Neural progenitor cell (in vitro differentiated cells): ENCODE measurements around the gene CSHL1. TPM values are rescaled to one million over a fixed set of nuclear protein-coding genes. Genes with fewer than 3 reads are reported as not detected.

Experiments used
- DNase-seq: peaks from one replicate; pipeline ENCODE4 v3.0.0-alpha.2; 2016; ENCODE audit warnings: low spot score
- H2AFZ ChIP-seq: fragments of 200-600 bp; sonication (generic); replicated peaks from 2 replicates; pipeline ENCODE4 v1.6.1; 2016; ENCODE audit warnings: antibody characterized with exemption
- H3F3A ChIP-seq: fragments of 200-600 bp; sonication (generic); 2 replicates; pipeline ENCODE4 v1.6.1; 2016; ENCODE audit warnings: antibody characterized with exemption, low read depth
- H3K27ac ChIP-seq: fragments of 200-600 bp; sonication (generic); 2 replicates; pipeline ENCODE4 v1.5.1; 2016; ENCODE audit warnings: mild to moderate bottlenecking
- H3K27me3 ChIP-seq: fragments of 200-600 bp; sonication (generic); 2 replicates; pipeline ENCODE4 v1.6.1; 2016; ENCODE audit warnings: mild to moderate bottlenecking, moderate library complexity
- H3K36me3 ChIP-seq: fragments of 200-600 bp; sonication (generic); 2 replicates; pipeline ENCODE4 v1.5.1; 2016
- H3K4me1 ChIP-seq: fragments of 200-600 bp; sonication (generic); 2 replicates; pipeline ENCODE4 v1.6.1; 2016; ENCODE audit warnings: mixed run types
- H3K4me2 ChIP-seq: fragments of 200-600 bp; sonication (generic); 2 replicates; pipeline ENCODE4 v1.6.1; 2016
- H3K4me3 ChIP-seq: fragments of 200-600 bp; sonication (generic); 2 replicates; pipeline ENCODE4 v1.5.1; 2016
- H3K79me2 ChIP-seq: fragments of 200-600 bp; sonication (generic); 2 replicates; pipeline ENCODE4 v1.6.1; 2016; ENCODE audit warnings: low read depth
- H3K9ac ChIP-seq: fragments of 200-600 bp; sonication (generic); 2 replicates; pipeline ENCODE4 v1.6.1; 2016
- H3K9me3 ChIP-seq: fragments of 200-600 bp; sonication (generic); 2 replicates; pipeline ENCODE4 v1.5.1; 2016; ENCODE audit warnings: low read depth
- H4K20me1 ChIP-seq: fragments of 200-600 bp; sonication (generic); 2 replicates; pipeline ENCODE4 v1.6.1; 2016; ENCODE audit warnings: low read depth
- H3K27ac Mint-ChIP-seq: 3 replicates; pipeline ENCODE4 v1.8.0; 2021; ENCODE audit warnings: mixed read lengths
- H3K27me3 Mint-ChIP-seq: 2 replicates; pipeline ENCODE4 v1.8.0; 2022; ENCODE audit warnings: low read depth, mild to moderate bottlenecking, inconsistent platforms, moderate library complexity, mixed read lengths; ENCODE audit not compliant: insufficient read depth
- H3K36me3 Mint-ChIP-seq: 3 replicates; pipeline ENCODE4 v1.8.0; 2021; ENCODE audit warnings: mixed read lengths
- H3K4me1 Mint-ChIP-seq: 3 replicates; pipeline ENCODE4 v1.8.0; 2021; ENCODE audit warnings: mixed read lengths
- H3K4me3 Mint-ChIP-seq: 3 replicates; pipeline ENCODE4 v1.8.0; 2021; ENCODE audit warnings: mild to moderate bottlenecking, moderate library complexity, mixed read lengths
- H3K9me3 Mint-ChIP-seq: 3 replicates; pipeline ENCODE4 v1.8.0; 2020; ENCODE audit warnings: mixed read lengths
- EZH2 ChIP-seq: fragments of 200-600 bp; sonication (generic); IDR thresholded peaks from 2 replicates; pipeline ENCODE4 v1.6.1; 2017; ENCODE audit warnings: antibody characterized with exemption, mild to moderate bottlenecking, moderate library complexity
- EZH2phosphoT487 ChIP-seq: fragments of 200-600 bp; sonication (generic); IDR thresholded peaks from 2 replicates; pipeline ENCODE4 v1.6.1; 2017; ENCODE audit warnings: antibody characterized with exemption
- total RNA-seq: library from RNA; depleted of rRNA; stranded (reverse); fragments of >200 nt; gene quantifications from 2 replicates; pipeline ENCODE4 v1.2.3, GENCODE V29; 2015; ENCODE audit warnings: low replicate concordance
- TF ChIP-seq, protein P1 (sequence below): fragments of 200-600 bp; sonication (generic); IDR thresholded peaks from 2 replicates; pipeline ENCODE4 v1.5.1; 2017; ENCODE audit warnings: antibody characterized with exemption, mild to moderate bottlenecking

The CSHL1 gene
- total RNA-seq, 1 donor from 2014 or later, result not detected

DNA sequence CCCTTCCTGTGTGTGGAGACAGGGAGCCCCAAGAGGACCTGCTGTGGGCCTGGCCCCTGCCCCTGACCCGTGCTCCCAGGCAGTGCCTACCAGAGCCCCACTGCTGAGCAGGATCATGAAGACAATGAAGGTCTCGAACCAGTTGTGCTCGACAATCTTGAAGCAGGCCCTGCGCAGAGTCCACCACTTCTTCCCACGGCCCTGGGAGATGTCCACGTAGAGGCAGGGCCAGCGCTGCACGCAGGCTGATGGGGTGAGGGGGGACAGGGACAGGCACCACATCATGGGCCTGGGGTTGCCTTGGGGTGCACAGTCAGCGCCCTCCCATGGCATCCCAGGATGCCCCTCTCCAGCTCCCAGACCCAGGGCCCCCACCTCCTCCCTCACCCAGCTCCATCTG lies 37.5 kb upstream of the CSHL1 start:
- no peaks in the 10 kb centered on the region for H4K20me1 ChIP-seq
- no peaks in the 10 kb centered on the region for H3K79me2 ChIP-seq
- no peak overlapping the region for H3K9ac ChIP-seq
- H3K4me2 ChIP-seq, result no peak overlapping the region
- no peaks in the 10 kb centered on the region for H3K9me3 ChIP-seq
- H3K9me3 Mint-ChIP-seq, result no peaks in the 10 kb centered on the region
- H3K4me3 Mint-ChIP-seq, result no peak overlapping the region
- H3K4me1 Mint-ChIP-seq, result peaks cover 14% of the 10 kb centered on the region
- H3K27ac Mint-ChIP-seq, result no peak overlapping the region
- H3K27me3 ChIP-seq, result no peaks in the 10 kb centered on the region
- no peak overlapping the region for H3K4me3 ChIP-seq
- no peaks in the 10 kb centered on the region for H3K36me3 Mint-ChIP-seq
- H3K4me1 ChIP-seq, result no peaks in the 10 kb centered on the region
- no peak overlapping the region for H3K27ac ChIP-seq
- no peak overlapping the region for H2AFZ ChIP-seq
- H3K27me3 Mint-ChIP-seq, result peaks cover 3% of the 10 kb centered on the region
- no peaks in the 10 kb centered on the region for H3K36me3 ChIP-seq
- TF ChIP-seq EZH2 (no peak), EZH2phosphoT487 (no peak)
- TF ChIP-seq, protein P1, sequence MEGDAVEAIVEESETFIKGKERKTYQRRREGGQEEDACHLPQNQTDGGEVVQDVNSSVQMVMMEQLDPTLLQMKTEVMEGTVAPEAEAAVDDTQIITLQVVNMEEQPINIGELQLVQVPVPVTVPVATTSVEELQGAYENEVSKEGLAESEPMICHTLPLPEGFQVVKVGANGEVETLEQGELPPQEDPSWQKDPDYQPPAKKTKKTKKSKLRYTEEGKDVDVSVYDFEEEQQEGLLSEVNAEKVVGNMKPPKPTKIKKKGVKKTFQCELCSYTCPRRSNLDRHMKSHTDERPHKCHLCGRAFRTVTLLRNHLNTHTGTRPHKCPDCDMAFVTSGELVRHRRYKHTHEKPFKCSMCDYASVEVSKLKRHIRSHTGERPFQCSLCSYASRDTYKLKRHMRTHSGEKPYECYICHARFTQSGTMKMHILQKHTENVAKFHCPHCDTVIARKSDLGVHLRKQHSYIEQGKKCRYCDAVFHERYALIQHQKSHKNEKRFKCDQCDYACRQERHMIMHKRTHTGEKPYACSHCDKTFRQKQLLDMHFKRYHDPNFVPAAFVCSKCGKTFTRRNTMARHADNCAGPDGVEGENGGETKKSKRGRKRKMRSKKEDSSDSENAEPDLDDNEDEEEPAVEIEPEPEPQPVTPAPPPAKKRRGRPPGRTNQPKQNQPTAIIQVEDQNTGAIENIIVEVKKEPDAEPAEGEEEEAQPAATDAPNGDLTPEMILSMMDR, result no peak
- DNase-seq, result no peak
- H3F3A ChIP-seq, result no peaks in the 10 kb centered on the region

DNA sequence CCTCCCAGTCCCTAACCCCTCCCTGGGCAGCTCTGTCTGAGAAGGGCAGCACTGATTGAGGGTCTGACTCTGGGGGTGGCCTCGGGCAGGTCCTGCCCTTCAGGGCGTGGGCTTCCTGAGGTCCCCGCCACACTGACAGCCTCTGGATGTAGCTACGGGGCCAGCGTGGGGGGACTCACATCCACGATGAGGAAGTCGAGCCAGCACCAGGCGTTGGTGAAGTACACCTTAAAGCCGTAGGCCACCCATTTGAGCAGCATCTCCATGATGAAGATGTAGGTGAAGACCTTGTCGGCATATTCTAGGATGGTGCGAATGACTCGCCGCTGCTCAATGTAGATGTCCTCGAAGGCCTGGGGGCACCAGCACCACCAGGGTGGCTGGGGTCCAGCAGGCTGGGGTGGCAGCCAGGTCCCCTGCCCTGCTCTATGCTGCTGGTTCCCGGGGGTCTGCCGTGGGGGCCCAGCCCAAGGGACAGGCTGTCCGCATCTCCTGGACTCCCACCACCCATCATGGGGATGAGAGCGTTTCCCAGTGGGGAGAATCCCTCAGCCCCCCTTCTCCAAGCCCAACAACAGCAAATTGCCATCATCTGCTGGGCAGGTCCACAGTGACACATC lies 36.8 kb upstream of the CSHL1 start:
- H3K4me1 ChIP-seq, result no peaks in the 10 kb centered on the region
- Mint-ChIP-seq H3K9me3 (no peaks in the 10 kb centered on the region), H3K4me1 (peaks cover 14% of the 10 kb centered on the region), H3K27me3 (peaks cover 3% of the 10 kb centered on the region), H3K36me3 (no peaks in the 10 kb centered on the region), H3K27ac (no peak overlapping the region), H3K4me3 (no peak overlapping the region)
- H3K4me3 ChIP-seq, result no peak overlapping the region
- DNase-seq, result no peak
- no peaks in the 10 kb centered on the region for H3F3A ChIP-seq
- H3K4me2 ChIP-seq, result no peak overlapping the region
- H3K36me3 ChIP-seq, result no peaks in the 10 kb centered on the region
- H3K79me2 ChIP-seq, result no peaks in the 10 kb centered on the region
- no peaks in the 10 kb centered on the region for H3K27me3 ChIP-seq
- no peak for TF ChIP-seq EZH2
- TF ChIP-seq, protein P1, result no peak
- no peak for TF ChIP-seq EZH2phosphoT487
- H3K27ac ChIP-seq, result no peak overlapping the region
- H3K9me3 ChIP-seq, result no peaks in the 10 kb centered on the region
- no peak overlapping the region for H3K9ac ChIP-seq
- H4K20me1 ChIP-seq, result no peaks in the 10 kb centered on the region
- H2AFZ ChIP-seq, result no peak overlapping the region

DNA sequence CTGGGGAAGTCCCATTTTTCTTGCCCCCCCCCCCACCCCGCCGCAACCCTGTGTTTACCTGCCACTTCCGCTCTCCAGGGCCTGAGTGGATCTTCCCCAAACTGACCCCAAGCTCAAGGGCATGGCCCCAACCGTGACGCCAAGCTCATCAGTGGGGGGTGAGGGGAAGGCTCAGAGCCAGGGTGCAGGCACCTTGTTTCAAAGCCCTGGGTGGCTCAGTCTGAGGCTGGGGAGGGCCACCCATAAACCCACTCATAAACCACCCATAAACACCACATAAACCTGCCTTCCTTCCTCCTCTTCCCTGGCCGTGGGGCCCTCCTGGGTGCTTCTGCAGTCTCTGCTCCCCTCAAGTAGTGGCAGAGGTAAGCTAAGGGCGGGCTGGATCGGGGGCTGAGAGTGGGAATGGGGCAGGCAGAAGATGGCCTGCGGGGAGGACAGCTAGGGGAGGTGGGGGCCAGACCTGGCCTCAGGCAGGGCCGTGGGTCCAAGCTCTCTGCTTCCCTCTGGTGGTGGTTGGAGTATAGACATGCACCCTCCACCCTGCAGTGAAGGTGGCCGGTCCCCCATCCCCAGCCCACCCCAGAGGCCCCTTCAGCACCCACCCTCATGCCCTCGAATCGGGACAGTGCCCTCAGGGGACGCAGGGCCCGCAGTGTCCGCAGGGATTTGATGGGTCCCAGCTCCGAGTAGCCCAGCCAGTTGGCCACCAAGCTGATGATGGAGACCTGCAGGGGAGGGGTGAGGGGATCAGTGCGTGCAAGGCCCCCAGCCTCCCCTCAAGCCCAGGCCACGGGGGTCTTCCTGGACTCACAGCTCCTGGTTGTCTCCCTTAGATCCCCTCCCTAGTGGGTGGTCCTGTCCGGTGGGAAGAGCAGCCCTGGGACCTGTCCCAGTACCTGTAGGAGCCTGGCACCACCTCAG lies 35.6 kb upstream of the CSHL1 start:
- TF ChIP-seq, protein P1, result peak; percentile 71
- no peak for TF ChIP-seq EZH2phosphoT487
- Histone ChIP-seq H3K79me2 (no peaks in the 10 kb centered on the region), H3K4me1 (no peaks in the 10 kb centered on the region), H4K20me1 (no peaks in the 10 kb centered on the region), H3K9ac (no peak overlapping the region), H3K4me3 (no peak overlapping the region), H2AFZ (peak overlapping the region; percentile 81), H3K4me2 (no peak overlapping the region), H3K36me3 (no peaks in the 10 kb centered on the region), H3K27me3 (no peaks in the 10 kb centered on the region), H3K9me3 (no peaks in the 10 kb centered on the region), H3K27ac (no peak overlapping the region), H3F3A (no peaks in the 10 kb centered on the region)
- peaks cover 12% of the 10 kb centered on the region for H3K4me1 Mint-ChIP-seq
- no peaks in the 10 kb centered on the region for H3K9me3 Mint-ChIP-seq
- peak; percentile 78 for DNase-seq
- peaks cover 3% of the 10 kb centered on the region for H3K27me3 Mint-ChIP-seq
- no peaks in the 10 kb centered on the region for H3K36me3 Mint-ChIP-seq
- no peak overlapping the region for H3K4me3 Mint-ChIP-seq
- H3K27ac Mint-ChIP-seq, result no peak overlapping the region
